ENCODE data around the gene RREB1.

GRCh38 chr6:7101290-7101689, 6.5 kb upstream of the RREB1 start:
- no peak for TF ChIP-seq CTCF (IDR thresholded peaks at IDR 0.05)
- TF ChIP-seq POLR2A (IDR thresholded peaks at IDR 0.05), result no peak

All from testis (tissue), 2 donors.